GM19240 (cell line): ENCODE results near the gene LRRC27.

Experiments used
- DNase-seq: peaks from one replicate; pipeline ENCODE4 v3.0.0; 2011; ENCODE audit warnings: low spot score; ENCODE audit not compliant: insufficient read length

LRRC27 gene

DNA sequence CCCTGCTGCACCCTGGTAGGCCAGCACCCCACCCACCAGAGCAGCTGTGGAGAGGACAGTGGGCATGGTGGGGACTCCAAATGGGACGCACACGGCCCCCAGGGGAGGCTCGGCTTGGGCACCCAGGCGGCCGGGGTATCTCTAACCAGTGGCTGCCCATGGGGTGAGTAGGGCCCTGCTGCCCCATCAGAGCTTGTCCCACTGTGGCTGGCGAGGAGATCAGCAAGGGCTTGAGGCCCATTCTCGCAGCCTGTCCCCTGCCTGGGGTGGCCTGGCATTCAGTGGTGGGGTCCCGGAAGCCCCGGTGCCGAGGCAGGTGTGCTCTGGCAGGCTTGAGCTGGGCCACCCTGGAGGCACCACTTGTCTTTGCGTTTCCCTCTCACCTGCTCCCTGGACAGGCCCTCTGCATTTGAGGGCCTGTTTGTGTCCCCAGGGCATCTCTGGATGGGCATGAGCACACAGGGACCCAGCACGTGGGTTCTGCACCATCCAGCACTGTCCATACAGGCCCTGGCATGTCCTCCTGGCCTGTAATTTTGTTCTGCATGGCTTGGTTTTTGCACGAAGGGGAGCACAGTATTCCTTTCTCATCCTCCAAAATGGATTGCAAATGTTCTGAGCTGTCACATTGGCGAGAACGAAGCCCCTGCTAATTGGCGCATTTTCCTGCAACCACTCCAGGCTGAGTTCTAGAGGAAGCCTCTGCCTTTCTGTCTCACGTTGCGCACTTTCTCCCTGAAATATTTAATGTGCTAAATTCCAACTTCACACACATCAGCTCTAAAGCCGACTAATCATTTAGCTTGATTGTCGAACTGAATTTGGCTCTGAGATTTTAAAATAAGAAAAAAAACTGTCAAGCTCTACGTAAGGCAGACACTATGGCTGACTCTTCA, 92.2 kb downstream of the LRRC27 start:
- DNase-seq: no peak

DNA sequence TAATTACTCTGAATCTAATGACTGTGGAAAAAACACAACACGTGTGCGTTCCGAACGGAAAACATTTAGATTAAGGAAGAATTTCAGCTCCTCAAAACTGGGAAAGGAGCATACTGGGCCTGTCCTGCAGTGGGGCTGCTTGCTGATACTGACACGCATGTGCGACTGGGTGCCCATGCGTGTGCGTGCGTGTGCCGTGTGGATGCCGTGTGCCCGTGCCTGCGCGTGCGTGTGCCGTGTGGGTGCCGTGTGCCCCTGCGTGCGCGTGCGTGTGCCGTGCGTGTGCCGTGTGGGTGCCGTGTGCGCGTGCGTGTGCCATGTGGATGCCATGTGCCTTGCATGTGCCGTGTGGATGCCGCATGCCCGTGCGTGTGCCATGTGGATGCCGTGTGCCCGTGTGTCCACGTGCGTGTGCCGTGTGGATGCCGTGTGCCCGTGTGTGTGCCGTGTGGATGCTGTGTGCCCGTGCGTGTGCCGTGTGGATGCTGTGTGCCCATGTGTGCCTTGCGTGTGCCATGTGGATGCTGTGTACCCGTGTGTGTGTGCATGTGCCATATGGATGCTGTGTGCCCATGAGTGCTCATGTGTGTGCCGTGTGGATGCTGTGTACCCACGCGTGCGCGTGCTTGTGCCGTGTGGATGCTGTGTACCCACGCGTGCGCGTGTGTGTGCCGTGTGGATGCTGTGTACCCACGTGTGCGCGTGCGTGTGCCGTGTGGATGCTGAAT, 93.2 kb downstream of the LRRC27 start:
- DNase-seq: no peak

- DNase-seq: no peak
Observed at GRCh38 chr10:132425757-132426155, 93.8 kb downstream of the LRRC27 start.

- no peak for DNase-seq
Observed at GRCh38 chr10:132427006-132427771, 95.2 kb downstream of the LRRC27 start.

DNA sequence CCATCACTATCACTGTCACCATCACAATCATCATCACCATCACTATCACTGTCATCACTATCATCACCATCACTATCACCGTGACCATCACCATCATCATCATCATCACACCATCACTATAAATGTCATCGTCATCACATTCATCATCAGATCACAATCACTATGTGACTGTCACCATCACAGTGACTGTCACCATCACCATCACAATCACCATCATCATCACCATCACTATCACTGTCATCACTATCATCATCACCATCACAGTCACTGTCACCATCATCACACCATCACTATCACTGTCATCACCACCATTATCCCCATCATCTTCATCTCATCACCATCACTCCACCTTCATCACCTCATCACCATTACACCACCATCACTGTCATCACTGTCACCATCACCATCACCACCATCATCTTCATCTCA, 96.0 kb downstream of the LRRC27 start:
- no peak for DNase-seq

DNA sequence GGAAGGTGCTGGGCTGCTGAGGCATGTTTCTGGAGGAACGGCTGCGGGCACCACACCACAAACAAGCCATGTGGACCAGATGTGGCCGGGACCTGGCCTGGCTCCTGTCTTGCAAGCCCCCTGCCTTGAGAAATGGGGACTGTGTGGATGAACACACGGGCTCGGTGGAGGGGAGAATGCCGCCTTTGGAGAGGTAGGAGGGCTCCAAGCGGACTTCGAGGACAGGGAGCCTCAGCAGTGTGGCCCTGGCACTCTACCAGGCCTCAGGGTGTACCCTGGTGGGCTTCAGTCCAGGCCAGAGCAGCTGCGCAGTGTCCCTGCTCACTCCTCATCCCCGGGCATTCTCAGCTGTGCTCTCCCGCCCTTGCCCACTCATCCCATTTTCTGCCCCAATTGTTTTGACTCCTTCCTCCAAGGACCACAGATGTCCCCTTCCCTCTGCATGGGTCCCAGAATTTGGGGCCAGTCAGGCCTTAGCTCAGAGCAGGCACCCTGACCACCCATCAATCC, 96.5 kb downstream of the LRRC27 start:
- DNase-seq: no peak
